DOHH2 (cell line): ENCODE measurements around the gene GIMAP1.

ENCODE experiments used
- H3F3A ChIP-seq: fragments of 200-600 bp; sonication (generic), shearing (Covaris generic); 2 replicates; pipeline ENCODE4 v1.6.0; 2016; ENCODE audit warnings: antibody characterized with exemption, mild to moderate bottlenecking; ENCODE audit not compliant: control insufficient read depth, insufficient read depth
- H3K27ac ChIP-seq: fragments of 200-600 bp; sonication (generic); 2 replicates; pipeline ENCODE4 v1.5.1; 2014; ENCODE audit warnings: low read depth, mild to moderate bottlenecking, low read length, moderate library complexity
- H3K27me3 ChIP-seq: fragments of 200-600 bp; sonication (generic); 2 replicates; pipeline ENCODE4 v1.6.1; 2014; ENCODE audit warnings: mild to moderate bottlenecking, low read length, mixed read lengths; ENCODE audit not compliant: control insufficient read depth
- H3K36me3 ChIP-seq: fragments of 200-600 bp; sonication (generic); 2 replicates; pipeline ENCODE4 v1.6.1; 2014; ENCODE audit warnings: mild to moderate bottlenecking, low read length, moderate library complexity, mixed read lengths; ENCODE audit not compliant: control insufficient read depth
- H3K4me1 ChIP-seq: fragments of 200-600 bp; sonication (generic); 2 replicates; pipeline ENCODE4 v1.6.1; 2014; ENCODE audit warnings: mild to moderate bottlenecking, low read length, mixed read lengths; ENCODE audit not compliant: control insufficient read depth
- H3K4me2 ChIP-seq: fragments of 200-600 bp; sonication (generic); 2 replicates; pipeline ENCODE4 v1.6.0; 2014; ENCODE audit warnings: mild to moderate bottlenecking, low read length, moderate library complexity
- H3K4me3 ChIP-seq: fragments of 200-600 bp; sonication (generic); 2 replicates; pipeline ENCODE4 v1.5.1; 2014; ENCODE audit warnings: mild to moderate bottlenecking, low read length, mixed read lengths
- H3K79me2 ChIP-seq: fragments of 200-600 bp; sonication (generic); 2 replicates; pipeline ENCODE4 v1.6.1; 2014; ENCODE audit warnings: mild to moderate bottlenecking, low read length, mixed read lengths; ENCODE audit not compliant: control insufficient read depth
- H3K9me2 ChIP-seq: fragments of 200-600 bp; sonication (generic); replicated peaks from 2 replicates; pipeline ENCODE4 v1.6.1; 2014; ENCODE audit warnings: mild to moderate bottlenecking, low read length, mixed read lengths; ENCODE audit not compliant: control insufficient read depth
- H3K9me3 ChIP-seq: fragments of 200-600 bp; sonication (generic); 2 replicates; pipeline ENCODE4 v1.6.1; 2014; ENCODE audit warnings: antibody characterized with exemption, low read length, mixed read lengths; ENCODE audit not compliant: control insufficient read depth, insufficient read depth
- H4K20me1 ChIP-seq: fragments of 200-600 bp; sonication (generic); 2 replicates; pipeline ENCODE4 v1.6.0; 2014; ENCODE audit warnings: low read depth, mild to moderate bottlenecking, antibody characterized with exemption, low read length, moderate library complexity; ENCODE audit not compliant: control insufficient read depth, insufficient read depth
- CTCF ChIP-seq: fragments of 200-600 bp; sonication (generic); IDR thresholded peaks from one replicate; pipeline ENCODE4 v1.5.1; 2014; ENCODE audit warnings: antibody characterized with exemption, mild to moderate bottlenecking, low read depth, low read length; ENCODE audit not compliant: poor library complexity, severe bottlenecking
- EZH2phosphoT487 ChIP-seq: fragments of 200-600 bp; sonication (generic); IDR thresholded peaks from 2 replicates; pipeline ENCODE4 v1.6.1; 2017; ENCODE audit warnings: borderline replicate concordance, mild to moderate bottlenecking, antibody characterized with exemption, low read length, moderate library complexity, mixed read lengths

The GIMAP1 gene

GRCh38 chr7:150733482-150734095, 17.2 kb downstream of the GIMAP1 start:
- peaks cover 43% of the 10 kb centered on the region; the same call in 1 of the 2 replicates for H3K27me3 ChIP-seq
- H3K9me2 ChIP-seq: no peaks in the 10 kb centered on the region
- H3K36me3 ChIP-seq: no peaks in the 10 kb centered on the region
- no peak overlapping the region for H3K4me3 ChIP-seq
- no peaks in the 10 kb centered on the region for H3F3A ChIP-seq
- H3K4me2 ChIP-seq: no peak overlapping the region
- H3K9me3 ChIP-seq: no peaks in the 10 kb centered on the region
- no peaks in the 10 kb centered on the region for H3K4me1 ChIP-seq
- H3K27ac ChIP-seq: no peak overlapping the region
- no peaks in the 10 kb centered on the region for H4K20me1 ChIP-seq
- H3K79me2 ChIP-seq: no peaks in the 10 kb centered on the region
- TF ChIP-seq CTCF: no peak
- no peak for TF ChIP-seq EZH2phosphoT487

DNA sequence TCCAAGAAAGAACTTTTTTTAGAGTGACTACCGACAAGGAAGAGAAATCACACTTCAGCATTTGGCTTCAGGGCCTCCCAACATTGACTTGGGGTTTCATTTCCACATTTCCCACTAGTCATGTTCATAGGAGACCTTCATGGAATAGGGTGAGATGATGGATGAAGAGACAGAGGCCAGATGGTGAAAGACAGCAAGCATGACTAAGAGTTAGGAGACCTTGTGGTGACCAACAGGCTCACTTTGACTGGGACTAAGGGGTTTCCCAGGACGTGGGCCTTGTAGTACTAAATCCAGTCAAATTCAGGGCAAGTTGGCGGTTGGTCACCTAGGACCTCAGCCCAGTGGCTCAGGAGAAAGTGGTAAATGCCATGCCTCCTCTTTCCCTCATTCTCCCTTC, 17.8 kb downstream of the GIMAP1 start:
- H3K4me2 ChIP-seq: no peak overlapping the region
- no peaks in the 10 kb centered on the region for H3K9me3 ChIP-seq
- no peaks in the 10 kb centered on the region for H3F3A ChIP-seq
- no peak for TF ChIP-seq CTCF
- TF ChIP-seq EZH2phosphoT487: no peak
- no peaks in the 10 kb centered on the region for H3K36me3 ChIP-seq
- H3K4me3 ChIP-seq: no peak overlapping the region
- H3K4me1 ChIP-seq: no peaks in the 10 kb centered on the region
- H4K20me1 ChIP-seq: no peaks in the 10 kb centered on the region
- H3K27me3 ChIP-seq: peaks cover 48% of the 10 kb centered on the region; the same call in 1 of the 2 replicates
- no peaks in the 10 kb centered on the region for H3K79me2 ChIP-seq
- H3K27ac ChIP-seq: no peak overlapping the region
- no peaks in the 10 kb centered on the region for H3K9me2 ChIP-seq

DNA sequence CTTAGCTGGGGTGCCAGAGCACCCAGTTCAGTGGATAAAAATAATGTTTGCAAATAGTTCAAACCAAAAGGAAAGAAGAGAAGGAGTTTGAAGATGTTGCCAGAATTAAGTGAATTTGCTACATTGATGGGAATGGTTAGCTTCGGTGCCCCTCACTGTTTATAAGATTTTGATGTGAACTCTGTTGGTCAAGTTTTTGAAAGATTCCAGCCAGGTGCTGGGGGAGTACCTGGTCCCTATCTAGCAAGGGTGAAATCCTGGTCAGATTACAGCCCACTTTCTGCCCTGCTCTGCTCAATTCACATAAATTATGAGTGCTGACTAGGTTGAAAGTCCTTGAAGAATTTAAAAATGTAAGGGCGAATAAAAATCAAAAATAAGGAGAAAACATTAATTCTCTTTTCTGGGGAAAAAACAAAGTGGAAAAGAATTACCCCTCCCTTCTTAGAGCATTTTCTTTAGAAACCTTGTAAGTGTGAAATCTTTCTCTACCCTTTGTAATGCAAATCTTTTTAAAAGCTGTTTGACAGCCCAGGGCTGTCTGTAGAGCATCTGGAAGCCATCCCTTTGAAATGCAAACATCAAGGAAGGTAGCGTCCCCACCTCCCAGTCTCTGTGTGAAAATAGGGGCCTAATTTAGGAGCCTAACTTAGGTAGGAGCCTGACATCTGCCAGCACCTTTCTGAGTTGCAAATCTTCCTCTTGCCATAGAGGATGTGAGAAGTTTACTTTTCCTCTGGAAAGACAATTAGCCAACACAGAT, 19.4 kb downstream of the GIMAP1 start:
- TF ChIP-seq CTCF (no peak), EZH2phosphoT487 (no peak)
- no peaks in the 10 kb centered on the region for H3F3A ChIP-seq
- H4K20me1 ChIP-seq: no peaks in the 10 kb centered on the region
- H3K36me3 ChIP-seq: no peaks in the 10 kb centered on the region
- H3K4me3 ChIP-seq: no peak overlapping the region
- no peaks in the 10 kb centered on the region for H3K4me1 ChIP-seq
- no peak overlapping the region for H3K27ac ChIP-seq
- H3K79me2 ChIP-seq: no peaks in the 10 kb centered on the region
- H3K9me2 ChIP-seq: no peaks in the 10 kb centered on the region
- H3K9me3 ChIP-seq: no peaks in the 10 kb centered on the region
- H3K4me2 ChIP-seq: no peak overlapping the region
- H3K27me3 ChIP-seq: peaks cover 41% of the 10 kb centered on the region; the same call in 1 of the 2 replicates
